ENCODE results near the gene UNC13D. TPM values are rescaled to one million over a fixed set of nuclear protein-coding genes. Genes with fewer than 3 reads are reported as not detected.

The UNC13D gene
- total RNA-seq, 1 donor from 2014 or later = 102 TPM

GRCh38 chr17:75840799-75841164, 3.4 kb downstream of the UNC13D start:
- POLR2A ChIA-PET = interaction anchor here (0.7 to 1.3 kb wide), 2 partner anchors 56 to 76 kb away, joined by 8 to 10 read pairs; partner anchors contain the start of gene UNK
- no peak for TF ChIP-seq CTCF (IDR thresholded peaks at IDR 0.05)
- Mint-ChIP-seq H3K36me3 (ENCODE audit: low read depth) (peaks cover 49% of the 10 kb centered on the region), H3K27me3 (no peaks in the 10 kb centered on the region), H3K4me3 (no peak overlapping the region), H3K4me1 (peaks cover 20% of the 10 kb centered on the region), H3K9me3 (no peaks in the 10 kb centered on the region), H3K27ac (no peak overlapping the region)
- DNase-seq (no peak), ATAC-seq (ENCODE audit: low read depth) (no peak)
- intact Hi-C loops (cut with micrococcal nuclease) = loop anchor here (5.0 kb wide), 1 partner anchor 37 kb away; the partner anchor contains the start of gene TRIM47
- CTCF ChIA-PET = no interaction called here

- no peak overlapping the region for H3K4me3 Mint-ChIP-seq
- ChIA-PET POLR2A (interaction anchor here (0.7 to 1.3 kb wide), 5 partner anchors 10 to 76 kb away, joined by 3 to 10 read pairs (median 4); partner anchors contain the start of gene UNK), CTCF (interaction anchor here (1.2 kb wide), 1 partner anchor 10 kb away, joined by 3 read pairs; no protein-coding TSS in a partner anchor)
- no peak for DNase-seq
- no peak for TF ChIP-seq CTCF (IDR thresholded peaks at IDR 0.05)
- H3K27me3 Mint-ChIP-seq = no peaks in the 10 kb centered on the region
- H3K36me3 Mint-ChIP-seq (ENCODE audit: low read depth) = peaks cover 45% of the 10 kb centered on the region
- no peaks in the 10 kb centered on the region for H3K9me3 Mint-ChIP-seq
- H3K4me1 Mint-ChIP-seq = peaks cover 14% of the 10 kb centered on the region
- no peak for ATAC-seq (ENCODE audit: low read depth)
- no peak overlapping the region for H3K27ac Mint-ChIP-seq
- intact Hi-C loops (cut with micrococcal nuclease) = loop anchor here (5.0 kb wide), 1 partner anchor 37 kb away; the partner anchor contains the start of gene TRIM47
These were observed 4.0 kb downstream of the UNC13D start for GRCh38 chr17:75839942-75840798.

DNA sequence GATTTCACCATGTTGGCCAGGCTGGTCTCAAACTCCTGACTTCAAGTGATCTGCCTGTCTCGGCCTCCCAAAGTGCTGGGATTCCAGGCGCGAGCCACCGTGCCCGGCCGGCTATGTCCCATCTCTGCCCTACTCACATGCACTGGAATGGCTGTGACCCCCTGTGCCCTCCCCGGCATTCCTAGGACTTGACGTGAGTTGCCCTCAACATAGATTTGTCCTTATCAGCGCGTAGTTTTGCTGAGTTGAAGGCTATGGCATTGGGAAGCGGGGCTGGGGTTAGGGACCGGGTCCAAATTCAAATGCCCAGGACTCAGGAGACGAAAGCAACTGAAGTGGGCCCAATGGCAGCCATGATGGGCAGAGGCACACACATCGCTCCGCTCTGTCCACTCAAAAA, 5.8 kb downstream of the UNC13D start:
- TF ChIP-seq CTCF (IDR thresholded peaks at IDR 0.05) = no peak
- no peak overlapping the region for H3K4me3 Mint-ChIP-seq
- intact Hi-C loops (cut with micrococcal nuclease) = no loop called here
- no peaks in the 10 kb centered on the region for H3K27me3 Mint-ChIP-seq
- peaks cover 7% of the 10 kb centered on the region for H3K4me1 Mint-ChIP-seq
- CTCF ChIA-PET = no interaction called here
- no peak overlapping the region for H3K27ac Mint-ChIP-seq
- no peak for ATAC-seq (ENCODE audit: low read depth)
- POLR2A ChIA-PET = interaction anchor here (0.7 to 1.3 kb wide), 3 partner anchors 14 to 61 kb away, joined by 3 to 5 read pairs (median 3); no protein-coding TSS in a partner anchor
- H3K9me3 Mint-ChIP-seq = no peaks in the 10 kb centered on the region
- no peak for DNase-seq
- H3K36me3 Mint-ChIP-seq (ENCODE audit: low read depth) = peaks cover 60% of the 10 kb centered on the region

DNA sequence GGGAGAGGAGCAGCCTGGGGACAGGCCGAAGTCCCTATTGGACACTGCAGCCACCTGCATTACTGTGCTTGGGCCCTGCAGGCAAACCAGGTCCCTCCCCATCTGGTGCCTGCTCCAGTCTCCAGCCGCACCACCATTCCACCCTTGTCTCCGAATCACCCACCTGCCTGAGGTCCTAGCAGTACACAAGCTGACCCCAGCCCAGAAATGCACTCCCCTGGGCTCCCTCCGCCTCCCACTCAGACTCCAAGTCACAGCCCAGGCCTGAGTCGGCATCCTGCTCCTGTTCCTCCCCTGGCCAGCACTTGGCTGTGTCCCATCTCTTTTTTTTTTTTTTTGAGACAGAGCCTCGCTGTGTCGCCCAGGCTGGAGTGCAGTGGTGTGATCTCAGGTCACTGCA, 6.3 kb downstream of the UNC13D start:
- ChIA-PET CTCF (no interaction called here), POLR2A (interaction anchor here (0.7 to 1.3 kb wide), 4 partner anchors 15 to 61 kb away, joined by 3 to 5 read pairs (median 3); no protein-coding TSS in a partner anchor)
- no peak for ATAC-seq (ENCODE audit: low read depth)

More for the DNA sequence above, 6.3 kb downstream of the UNC13D start:
- H3K4me1 Mint-ChIP-seq = peaks cover 7% of the 10 kb centered on the region
- no peaks in the 10 kb centered on the region for H3K27me3 Mint-ChIP-seq
- intact Hi-C loops (cut with micrococcal nuclease) = no loop called here
- DNase-seq = no peak
- no peak overlapping the region for H3K4me3 Mint-ChIP-seq
- peaks cover 64% of the 10 kb centered on the region for H3K36me3 Mint-ChIP-seq (ENCODE audit: low read depth)
- no peak overlapping the region for H3K27ac Mint-ChIP-seq
- no peak for TF ChIP-seq CTCF (IDR thresholded peaks at IDR 0.05)
- H3K9me3 Mint-ChIP-seq = no peaks in the 10 kb centered on the region
